ENCODE data around the gene STARD3.
"Not testable (repeated sequence)": the region's sequence is repeated elsewhere in the genome, so short reads cannot be mapped to it uniquely, and the experiment has no call there.

Gene STARD3

GRCh38 chr17:39636927-39637736, at the start of gene STARD3:
STARD3 (plus strand) TSS chr17:39637144; CDS start chr17:39653532, 16,388 bp downstream.
- DNase-seq (ENCODE audit: low spot score): peak; percentile 94

GRCh38 chr17:39590180-39590579, 46.8 kb upstream of the STARD3 start:
- not testable (repeated sequence) for DNase-seq (ENCODE audit: low spot score)

GRCh38 chr17:39591958-39592954, 44.7 kb upstream of the STARD3 start:
- peak; percentile 58 for DNase-seq (ENCODE audit: low spot score)

DNA sequence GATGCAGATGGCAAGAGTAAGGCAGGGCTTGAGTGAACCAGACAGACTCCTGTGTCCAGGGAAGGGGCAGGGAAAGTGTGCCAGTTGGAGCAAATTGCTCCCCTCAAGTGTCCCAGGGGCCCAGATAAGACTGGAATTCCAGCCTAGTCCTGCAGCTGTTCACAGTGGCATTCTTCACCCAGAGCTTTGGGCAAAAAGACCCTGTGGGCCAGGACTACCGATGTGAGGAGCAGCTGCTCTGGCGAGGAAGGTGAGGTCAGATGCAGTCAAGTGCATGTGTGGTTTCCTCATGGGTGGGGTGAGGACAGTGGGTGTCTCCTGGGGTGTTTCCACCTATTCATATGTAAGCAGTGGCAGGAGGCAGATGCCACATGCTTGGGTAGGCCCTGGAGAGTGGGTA, 43.6 kb upstream of the STARD3 start:
- DNase-seq (ENCODE audit: low spot score): no peak

DNA sequence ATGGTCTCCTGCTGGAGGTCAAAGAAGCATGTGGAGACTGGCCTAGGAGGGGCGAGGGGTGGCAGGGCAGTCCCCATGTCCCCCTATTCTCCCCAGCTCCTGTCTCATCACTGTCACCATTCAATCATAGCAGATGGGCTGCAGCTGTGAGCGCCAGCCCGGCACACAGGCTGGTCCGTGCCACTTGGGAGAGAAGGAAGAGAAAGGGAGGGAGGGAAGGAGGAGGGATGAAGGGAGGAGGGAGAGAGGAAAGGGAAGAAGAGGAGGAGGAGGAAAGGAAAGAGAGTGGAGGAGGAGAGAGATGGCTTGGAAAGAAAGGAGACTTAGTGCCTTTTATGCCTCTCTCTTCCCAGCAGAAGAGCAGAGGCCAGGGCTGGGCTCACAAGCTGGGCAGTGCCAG, 41.6 kb upstream of the STARD3 start:
- no peak for DNase-seq (ENCODE audit: low spot score)

- DNase-seq (ENCODE audit: low spot score): no peak
These were observed 40.9 kb upstream of the STARD3 start for GRCh38 chr17:39595928-39596510.

GRCh38 chr17:39596543-39597267, 40.2 kb upstream of the STARD3 start:
- no peak for DNase-seq (ENCODE audit: low spot score)

- DNase-seq (ENCODE audit: low spot score): peak; percentile 63
These were observed 39.4 kb upstream of the STARD3 start for GRCh38 chr17:39597372-39598046.

DNA sequence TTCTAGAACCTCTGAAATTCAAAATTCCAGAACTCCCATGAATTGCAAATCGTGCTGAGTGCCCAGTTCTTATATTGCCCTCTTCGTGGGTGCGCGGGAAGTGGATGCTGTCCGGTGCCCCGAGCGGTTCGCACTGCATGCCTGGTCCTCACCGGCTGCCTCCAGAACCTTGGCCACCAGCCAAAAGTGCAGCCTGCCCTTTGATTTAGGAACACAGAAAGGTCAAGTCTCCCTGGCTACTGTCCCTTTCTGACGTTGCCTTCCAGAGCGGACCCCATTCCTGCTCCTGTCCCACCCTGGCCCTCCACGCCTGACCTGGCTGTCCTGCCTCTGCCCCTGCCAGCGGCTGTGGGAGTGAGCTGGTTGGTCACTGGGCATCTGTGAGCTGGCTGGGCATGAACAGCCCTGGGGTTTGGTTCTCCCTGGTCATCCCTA, 38.9 kb upstream of the STARD3 start:
- DNase-seq (ENCODE audit: low spot score): no peak

DNA sequence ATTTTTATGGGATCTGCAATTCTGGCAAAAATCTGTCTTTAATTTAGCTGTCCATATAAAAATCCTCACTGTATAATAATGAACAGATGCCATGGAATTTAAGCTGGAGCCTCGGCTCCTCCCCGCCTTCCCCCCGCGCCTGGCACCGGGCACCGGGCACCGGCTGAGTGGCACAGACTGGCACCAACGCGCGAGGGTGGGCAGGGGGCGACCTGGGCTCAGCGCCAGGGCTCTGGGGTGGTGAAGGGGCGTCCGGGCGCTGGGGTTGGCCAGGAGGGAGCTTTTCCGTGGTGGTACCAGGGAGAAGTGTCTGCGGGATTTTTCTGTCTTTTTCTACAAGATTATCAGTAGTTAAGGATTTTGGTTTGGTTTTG, 38.3 kb upstream of the STARD3 start:
- no peak for DNase-seq (ENCODE audit: low spot score)

DNA sequence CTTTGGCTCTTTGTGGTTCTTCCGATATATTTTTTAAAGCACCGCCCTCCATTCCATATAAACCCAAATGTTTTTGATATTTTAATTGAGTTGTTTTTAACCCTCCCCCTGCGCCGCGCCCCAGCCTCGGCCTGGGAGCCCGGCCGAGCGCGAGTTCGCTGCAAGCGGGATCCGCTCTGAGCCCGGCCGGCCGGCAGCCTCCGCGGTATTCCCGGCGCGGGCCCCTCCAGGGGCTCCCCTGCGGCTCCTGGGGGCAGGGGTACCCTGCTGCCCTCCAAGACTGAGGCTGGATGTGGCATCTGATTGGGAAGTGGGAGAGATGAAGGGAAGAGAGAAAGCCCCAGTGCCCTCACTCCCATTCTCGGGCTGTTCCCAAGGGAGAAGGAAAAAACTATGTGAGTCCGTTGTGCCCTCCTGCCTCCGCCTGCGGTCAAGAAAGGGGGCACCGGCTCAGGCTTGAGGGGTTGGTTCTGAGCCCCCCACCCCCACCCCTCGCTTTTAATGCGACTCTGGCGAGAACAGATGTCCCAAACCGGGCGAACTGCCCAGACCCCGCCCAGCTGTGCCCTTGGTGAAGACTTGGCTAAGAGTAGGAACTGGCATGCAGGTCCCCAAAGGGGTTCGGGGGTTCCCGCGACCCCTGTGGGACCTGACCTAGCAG, 37.8 kb upstream of the STARD3 start:
- DNase-seq (ENCODE audit: low spot score): no peak

- DNase-seq (ENCODE audit: low spot score): no peak
These were observed 37.2 kb upstream of the STARD3 start for GRCh38 chr17:39599665-39600231.

DNA sequence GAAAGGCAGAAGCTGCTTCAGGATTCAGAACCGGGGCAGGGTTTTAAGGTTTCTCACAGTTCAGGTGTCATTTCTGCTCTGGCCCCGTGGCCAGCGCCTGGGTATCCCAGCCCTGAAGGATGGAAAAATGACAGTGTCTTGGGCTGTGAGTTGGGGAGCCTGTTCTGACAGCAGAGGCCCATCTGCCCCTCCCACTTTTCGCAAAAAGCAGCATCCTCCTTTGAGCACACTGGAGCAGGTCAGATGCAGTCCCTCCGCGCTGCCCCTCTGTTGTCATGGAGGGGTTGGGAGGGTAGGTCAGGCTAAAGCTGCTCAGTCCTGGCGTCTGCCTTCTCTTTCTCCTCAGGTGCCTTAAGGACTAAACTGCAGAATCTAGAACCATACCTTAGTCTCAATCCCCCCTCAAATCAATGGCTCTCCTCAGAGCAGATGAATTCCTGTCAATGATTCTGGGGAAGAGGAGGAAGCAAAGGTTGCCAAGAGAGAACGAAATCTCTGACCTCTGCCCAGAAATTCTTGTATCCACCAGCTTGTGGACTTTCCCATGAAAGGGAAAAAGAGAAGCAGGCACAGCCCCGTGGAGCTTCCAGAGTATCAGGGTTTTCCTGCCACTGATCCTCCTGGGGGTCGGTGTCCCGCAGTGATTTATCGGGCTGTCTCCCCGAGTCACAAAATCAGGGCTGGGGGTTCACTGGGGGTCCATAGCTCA, 36.5 kb upstream of the STARD3 start:
- no peak for DNase-seq (ENCODE audit: low spot score)

- no peak for DNase-seq (ENCODE audit: low spot score)
These were observed 35.8 kb upstream of the STARD3 start for GRCh38 chr17:39600997-39601597.

DNA sequence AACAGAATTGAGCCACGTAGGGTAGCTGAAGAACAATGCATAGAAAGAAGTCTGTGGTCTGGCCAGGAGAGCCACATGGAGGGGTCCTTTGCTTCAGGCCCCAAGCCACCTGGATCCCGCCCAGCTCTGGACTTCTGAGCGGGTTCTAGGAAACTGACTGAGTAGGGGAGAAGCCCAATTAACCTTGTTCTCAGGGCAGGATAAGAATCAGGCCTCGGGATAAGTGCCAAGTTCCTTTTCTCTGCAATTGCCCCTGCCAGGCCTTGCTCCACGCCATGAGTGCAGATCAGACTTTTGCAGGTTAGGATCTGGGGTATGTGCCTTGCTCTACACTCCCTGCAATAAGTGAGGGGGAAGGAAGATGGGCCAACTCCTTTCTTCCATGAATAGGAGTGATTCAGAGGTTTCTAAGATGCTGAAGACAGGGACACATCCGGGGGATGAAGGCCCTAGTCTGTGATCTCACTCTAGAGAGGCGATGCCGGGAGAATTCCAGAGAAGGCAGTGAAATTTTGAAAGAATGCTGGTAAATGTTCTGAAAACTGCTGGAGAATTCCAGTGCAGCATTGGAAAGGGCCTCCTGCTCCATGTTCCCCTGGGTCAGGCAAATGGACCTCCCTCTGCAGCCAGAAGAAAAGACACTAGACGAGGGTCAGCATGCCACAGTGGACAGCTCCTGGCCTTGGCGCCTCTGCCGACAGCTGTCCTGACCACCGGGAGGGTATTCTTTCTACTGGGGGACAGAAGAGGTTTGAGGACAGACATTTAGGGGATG, 35.0 kb upstream of the STARD3 start:
- no peak for DNase-seq (ENCODE audit: low spot score)

- DNase-seq (ENCODE audit: low spot score): no peak
These were observed 34.2 kb upstream of the STARD3 start for GRCh38 chr17:39602533-39603303.

DNA sequence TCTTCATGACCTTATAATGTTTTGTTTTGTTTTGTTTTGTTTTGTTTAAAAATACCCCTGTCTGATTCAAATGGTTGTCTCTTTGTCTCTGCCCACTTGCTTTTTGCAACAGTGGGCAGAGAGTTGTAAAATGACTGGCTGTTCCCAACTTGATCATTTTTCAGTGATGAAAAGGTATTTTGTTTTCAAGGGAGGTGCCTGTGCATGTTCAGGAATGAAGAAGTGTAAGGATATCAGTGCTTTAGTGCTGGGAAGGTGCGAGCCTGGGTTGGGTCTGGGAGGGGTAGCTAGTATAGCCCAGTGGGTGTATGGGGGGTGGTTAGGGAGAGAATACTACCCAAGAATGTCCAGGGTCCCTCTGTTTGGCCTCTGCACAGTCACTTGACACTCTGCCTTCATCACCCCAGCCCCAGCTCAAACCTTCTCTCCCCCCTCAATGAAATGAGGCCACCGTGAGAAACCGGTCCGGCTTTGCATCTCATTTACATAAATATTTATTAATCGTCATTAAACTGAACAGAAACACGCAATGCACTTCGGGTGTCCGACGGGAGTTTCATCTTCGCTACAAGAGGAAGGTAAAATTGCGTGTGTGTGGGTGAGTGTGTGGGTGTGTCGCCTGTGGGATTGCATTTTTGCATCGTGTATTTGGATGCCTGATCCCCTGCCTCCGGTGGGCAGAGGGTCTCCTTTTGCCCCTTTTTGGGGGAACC, 33.5 kb upstream of the STARD3 start:
- no peak for DNase-seq (ENCODE audit: low spot score)

Measured in Ammon's horn (tissue), 1 donor.